CD4-positive, alpha-beta T cell treated with Interferon alpha-2 for 1 hour (primary cell): ENCODE data around the gene GPATCH2.
"Not testable (repeated sequence)": the region's sequence is repeated elsewhere in the genome, so short reads cannot be mapped to it uniquely, and the experiment has no call there.

Experiments used
- DNase-seq, 2 donors: peaks; one replicate each; pipeline ENCODE4 v3.0.0-alpha.2; 2020 to 2022

The GPATCH2 gene

GRCh38 chr1:217630711-217631591 is at the start of gene GPATCH2, which contains the start of gene SPATA17:
TSS of gene GPATCH2 (minus strand) at chr1:217631090. CDS start at chr1:217630971, 119 bp downstream.
TSS of gene SPATA17 (plus strand) at chr1:217631344. CDS start at chr1:217631379, 35 bp downstream.
- peak; percentile 84 to 89 for DNase-seq

GRCh38 chr1:217674028-217674729 is 43.3 kb upstream of the GPATCH2 start:
- DNase-seq, result no peak

- no peak for DNase-seq
Measured at GRCh38 chr1:217673387-217673786, 42.5 kb upstream of the GPATCH2 start.

- DNase-seq, result no peak
Measured at GRCh38 chr1:217668351-217668940, 37.6 kb upstream of the GPATCH2 start.

- DNase-seq, result no peak
Measured at GRCh38 chr1:217661407-217661806, 30.5 kb upstream of the GPATCH2 start.

GRCh38 chr1:217660353-217661062 is 29.6 kb upstream of the GPATCH2 start:
- DNase-seq, result no peak

- no peak for DNase-seq
Measured at GRCh38 chr1:217650674-217651073, 19.8 kb upstream of the GPATCH2 start.

GRCh38 chr1:217647791-217648190 is 16.9 kb upstream of the GPATCH2 start:
- no peak for DNase-seq

- DNase-seq, result no peak
Measured at GRCh38 chr1:217642455-217642854, 11.6 kb upstream of the GPATCH2 start.

- DNase-seq, result no peak
Measured at GRCh38 chr1:217627431-217627830, 3.5 kb downstream of the GPATCH2 start.

GRCh38 chr1:217626321-217626720 is 4.6 kb downstream of the GPATCH2 start:
- no peak for DNase-seq

GRCh38 chr1:217622042-217622441 is 8.8 kb downstream of the GPATCH2 start:
- no peak for DNase-seq

- no peak for DNase-seq
Measured at GRCh38 chr1:217620814-217621213, 10.1 kb downstream of the GPATCH2 start.

GRCh38 chr1:217617126-217617525 is 13.8 kb downstream of the GPATCH2 start:
- no peak for DNase-seq

GRCh38 chr1:217614200-217614712 is 16.6 kb downstream of the GPATCH2 start:
- no peak for DNase-seq

GRCh38 chr1:217605390-217605789 is 25.5 kb downstream of the GPATCH2 start:
- no peak for DNase-seq

GRCh38 chr1:217602380-217602779 is 28.5 kb downstream of the GPATCH2 start:
- DNase-seq, result no peak

GRCh38 chr1:217599154-217599553 is 31.7 kb downstream of the GPATCH2 start:
- DNase-seq, result no peak

- DNase-seq, result no peak
Measured at GRCh38 chr1:217590598-217590997, 40.3 kb downstream of the GPATCH2 start.

GRCh38 chr1:217586586-217586985 is 44.3 kb downstream of the GPATCH2 start:
- DNase-seq, result no peak

GRCh38 chr1:217585577-217585976 is 45.3 kb downstream of the GPATCH2 start:
- DNase-seq, result no peak

- DNase-seq, result not testable (repeated sequence)
Measured at GRCh38 chr1:217584286-217584811, 46.5 kb downstream of the GPATCH2 start.
